Measurements from ENCODE around the gene JAZF1. TPM values are rescaled to one million over a fixed set of nuclear protein-coding genes. Genes with fewer than 3 reads are reported as not detected.

The JAZF1 gene
- total and polyA plus RNA-seq, 2 donors (not counting 1 experiment from before 2014, with no cell fraction given): 14.0 to 38.6 TPM

GRCh38 chr7:28033386-28033785, 147.2 kb downstream of the JAZF1 start:
- Mint-ChIP-seq H3K9me3 (ENCODE audit: insufficient read depth) (no peaks in the 10 kb centered on the region), H3K27me3 (no peaks in the 10 kb centered on the region), H3K27ac (no peak overlapping the region), H3K4me1 (peaks cover 48% of the 10 kb centered on the region), H3K4me3 (no peak overlapping the region)
- no peaks in the 10 kb centered on the region for H3K9me3 ChIP-seq (ENCODE audit: control extremely low read depth in 1 of 3, control insufficient read depth in 2 of 3, insufficient read depth in 1 of 3, low read length in 2 of 3)
- peaks cover 0 to 4% of the 10 kb centered on the region in 2 experiments for H3K36me3 ChIP-seq (replicated peaks in 1 of 2; ENCODE audit: control extremely low read depth in 1 of 2, control insufficient read depth in 1 of 2, extremely low read depth in 1 of 2, insufficient read depth in 2 of 2, low read length in 1 of 2)
- no peak for ATAC-seq (ENCODE audit: low read depth)
- H3K79me2 ChIP-seq (ENCODE audit: control insufficient read depth, insufficient read depth, low read length): peaks cover 80% of the 10 kb centered on the region
- TF ChIP-seq, protein P1, sequence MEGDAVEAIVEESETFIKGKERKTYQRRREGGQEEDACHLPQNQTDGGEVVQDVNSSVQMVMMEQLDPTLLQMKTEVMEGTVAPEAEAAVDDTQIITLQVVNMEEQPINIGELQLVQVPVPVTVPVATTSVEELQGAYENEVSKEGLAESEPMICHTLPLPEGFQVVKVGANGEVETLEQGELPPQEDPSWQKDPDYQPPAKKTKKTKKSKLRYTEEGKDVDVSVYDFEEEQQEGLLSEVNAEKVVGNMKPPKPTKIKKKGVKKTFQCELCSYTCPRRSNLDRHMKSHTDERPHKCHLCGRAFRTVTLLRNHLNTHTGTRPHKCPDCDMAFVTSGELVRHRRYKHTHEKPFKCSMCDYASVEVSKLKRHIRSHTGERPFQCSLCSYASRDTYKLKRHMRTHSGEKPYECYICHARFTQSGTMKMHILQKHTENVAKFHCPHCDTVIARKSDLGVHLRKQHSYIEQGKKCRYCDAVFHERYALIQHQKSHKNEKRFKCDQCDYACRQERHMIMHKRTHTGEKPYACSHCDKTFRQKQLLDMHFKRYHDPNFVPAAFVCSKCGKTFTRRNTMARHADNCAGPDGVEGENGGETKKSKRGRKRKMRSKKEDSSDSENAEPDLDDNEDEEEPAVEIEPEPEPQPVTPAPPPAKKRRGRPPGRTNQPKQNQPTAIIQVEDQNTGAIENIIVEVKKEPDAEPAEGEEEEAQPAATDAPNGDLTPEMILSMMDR (IDR thresholded peaks at IDR 0.05): no peak
- no peak for TF ChIP-seq EZH2 (IDR thresholded peaks at IDR 0.05; ENCODE audit: borderline replicate concordance, insufficient read depth, low read depth, low read length, poor library complexity, severe bottlenecking)
- no peak overlapping the region for H2AFZ ChIP-seq (ENCODE audit: insufficient read depth, low read depth, low read length, poor library complexity, severe bottlenecking)
- peaks cover 71% of the 10 kb centered on the region for H4K20me1 ChIP-seq (ENCODE audit: control insufficient read depth, insufficient read depth, low read length, poor library complexity, severe bottlenecking)
- POLR2A ChIA-PET: no interaction called here
- intact Hi-C loops (cut with micrococcal nuclease): no loop called here
- H3K4me2 ChIP-seq (replicated peaks; ENCODE audit: low read depth, low read length, poor library complexity, severe bottlenecking): no peak overlapping the region
- peaks cover 6 to 11% of the 10 kb centered on the region in 2 donors for H3K4me1 ChIP-seq (ENCODE audit: control insufficient read depth in 2 of 2, insufficient read depth in 2 of 2, low read length in 2 of 2)
- no peak for DNase-seq
- CTCF ChIA-PET: interaction anchor here (1.4 kb wide), 1 partner anchor 13 kb away, joined by 5 read pairs; no protein-coding TSS in a partner anchor
- 94% methylated on average over 2 of the region's 4 CpGs for WGBS (ENCODE audit: insufficient coverage)
- H3K4me3 ChIP-seq (ENCODE audit: control extremely low read depth in 1 of 5, extremely low read depth in 1 of 5, insufficient read depth in 1 of 5, low read depth in 2 of 5, low read length in 4 of 5): no peak overlapping the region
- H3K9ac ChIP-seq (ENCODE audit: low read length): no peak overlapping the region
- H3K27ac ChIP-seq (ENCODE audit: low read length in 2 of 2): no peak overlapping the region
- H3K27me3 ChIP-seq (replicated peaks in 1 of 4; ENCODE audit: control extremely low read depth in 1 of 4, control insufficient read depth in 3 of 4, insufficient read depth in 4 of 4, low read length in 3 of 4): no peaks in the 10 kb centered on the region

DNA sequence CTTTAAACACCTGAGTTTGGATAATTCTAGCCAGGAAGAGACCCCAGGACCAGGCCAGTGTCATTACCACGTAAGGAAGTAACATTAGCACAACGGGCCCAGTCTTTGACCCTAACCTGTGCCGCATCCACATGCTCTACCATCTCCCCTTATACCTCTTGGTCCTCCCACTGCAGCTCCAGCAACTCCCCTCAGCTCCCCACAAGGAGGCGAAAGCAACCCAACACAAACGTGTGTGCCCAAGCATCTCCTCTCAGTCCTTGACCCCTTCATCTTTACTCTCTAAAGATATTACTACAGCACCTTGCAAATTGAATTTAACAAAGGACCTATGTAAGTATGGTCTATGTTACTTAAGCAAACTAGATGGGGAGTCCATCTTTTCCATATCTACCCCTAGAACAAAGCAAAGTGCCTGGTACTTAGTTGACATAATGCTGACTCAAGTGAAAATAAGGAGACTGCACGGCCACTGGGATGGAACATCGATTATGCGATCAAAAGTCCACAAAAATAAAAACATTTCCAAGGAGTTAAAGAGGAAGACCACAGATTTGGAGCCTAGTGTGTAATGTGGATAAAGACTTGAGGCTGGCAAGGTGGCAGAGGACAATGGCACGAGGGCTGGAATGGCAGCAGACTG, 147.7 kb downstream of the JAZF1 start:
- Mint-ChIP-seq H3K9me3 (ENCODE audit: insufficient read depth) (no peaks in the 10 kb centered on the region), H3K27me3 (no peaks in the 10 kb centered on the region), H3K4me1 (peaks cover 47% of the 10 kb centered on the region), H3K27ac (no peak overlapping the region), H3K4me3 (no peak overlapping the region)
- TF ChIP-seq, protein P1 (IDR thresholded peaks at IDR 0.05): no peak
- TF ChIP-seq EZH2 (IDR thresholded peaks at IDR 0.05; ENCODE audit: borderline replicate concordance, insufficient read depth, low read depth, low read length, poor library complexity, severe bottlenecking): no peak
- WGBS (ENCODE audit: insufficient coverage): 98% methylated on average over 4 of the region's 9 CpGs
- Histone ChIP-seq H3K4me2 (replicated peaks; ENCODE audit: low read depth, low read length, poor library complexity, severe bottlenecking) (no peak overlapping the region), H3K79me2 (ENCODE audit: control insufficient read depth, insufficient read depth, low read length) (peaks cover 83% of the 10 kb centered on the region), H4K20me1 (ENCODE audit: control insufficient read depth, insufficient read depth, low read length, poor library complexity, severe bottlenecking) (peaks cover 71% of the 10 kb centered on the region), H3K9ac (ENCODE audit: low read length) (no peak overlapping the region), H3K27me3 (replicated peaks in 1 of 4; ENCODE audit: control extremely low read depth in 1 of 4, control insufficient read depth in 3 of 4, insufficient read depth in 4 of 4, low read length in 3 of 4) (no peaks in the 10 kb centered on the region), H3K9me3 (ENCODE audit: control extremely low read depth in 1 of 3, control insufficient read depth in 2 of 3, insufficient read depth in 1 of 3, low read length in 2 of 3) (no peaks in the 10 kb centered on the region), H3K36me3 (replicated peaks in 1 of 2; ENCODE audit: control extremely low read depth in 1 of 2, control insufficient read depth in 1 of 2, extremely low read depth in 1 of 2, insufficient read depth in 2 of 2, low read length in 1 of 2) (peaks cover 0 to 4% of the 10 kb centered on the region in 2 experiments), H3K4me1 (ENCODE audit: control insufficient read depth in 2 of 2, insufficient read depth in 2 of 2, low read length in 2 of 2) (peaks cover 6 to 11% of the 10 kb centered on the region in 2 donors), H2AFZ (ENCODE audit: insufficient read depth, low read depth, low read length, poor library complexity, severe bottlenecking) (no peak overlapping the region), H3K27ac (ENCODE audit: low read length in 2 of 2) (no peak overlapping the region), H3K4me3 (ENCODE audit: control extremely low read depth in 1 of 5, extremely low read depth in 1 of 5, insufficient read depth in 1 of 5, low read depth in 2 of 5, low read length in 4 of 5) (no peak overlapping the region)
- no peak for DNase-seq
- POLR2A ChIA-PET: no interaction called here
- ATAC-seq (ENCODE audit: low read depth): no peak
- intact Hi-C loops (cut with micrococcal nuclease): no loop called here
- CTCF ChIA-PET: interaction anchor here (1.0 to 1.4 kb wide), 2 partner anchors 12 to 29 kb away, joined by 4 to 5 read pairs; no protein-coding TSS in a partner anchor

Data from B cell (primary cell).